HepG2 (cell line): ENCODE results near the gene FAM83E. TPM values are rescaled to one million over a fixed set of nuclear protein-coding genes. Genes with fewer than 3 reads are reported as not detected.
A peak's percentile ranks its signal among the peaks of the same experiment; 100 is the strongest.

Source experiments
- ARID2 ChIP-seq: sonication (generic); formaldehyde crosslinking; IDR thresholded peaks from 2 replicates; pipeline ENCODE4 v1.8.1; 2022; ENCODE audit warnings: mild to moderate bottlenecking, missing genetic modification reagents, borderline replicate concordance
- CREB1 ChIP-seq, 2 experiments: fragments of 450-650 bp in 1 of 2; IDR thresholded peaks; 2 replicates each; pipeline ENCODE4 v1.6.1; 2016 to 2017; ENCODE audit warnings: control low read depth in 1 of 2, mild to moderate bottlenecking in 1 of 2, missing compliant biosample characterization in 1 of 2, missing genetic modification characterization in 1 of 2
- FLYWCH1 ChIP-seq: sonication (generic); formaldehyde crosslinking; IDR thresholded peaks from 2 replicates; pipeline ENCODE4 v1.8.1; 2023; ENCODE audit warnings: mild to moderate bottlenecking, missing genetic modification reagents
- HNF4A ChIP-seq: sonication (generic); formaldehyde crosslinking; IDR thresholded peaks from 2 replicates; pipeline ENCODE4 v1.4.0; 2020; ENCODE audit warnings: missing genetic modification reagents
- HNRNPL ChIP-seq: fragments of 200-400 bp; formaldehyde crosslinking; IDR thresholded peaks from 2 replicates; pipeline ENCODE4 v1.6.1; 2017; ENCODE audit warnings: mild to moderate bottlenecking, low read depth, low read length
- JARID2 ChIP-seq: sonication (generic); formaldehyde crosslinking; IDR thresholded peaks from 2 replicates; pipeline ENCODE4 v1.8.1; 2023; ENCODE audit warnings: missing genetic modification reagents, inconsistent platforms; ENCODE audit not compliant: insufficient replicate concordance
- KDM1A ChIP-seq: IDR thresholded peaks from 2 replicates; pipeline ENCODE4 v1.6.1; 2016; ENCODE audit warnings: missing compliant biosample characterization
- KDM4B ChIP-seq: sonication (generic); formaldehyde crosslinking; IDR thresholded peaks from 2 replicates; pipeline ENCODE4 v1.4.0; 2020; ENCODE audit warnings: missing genetic modification reagents
- KLF9 ChIP-seq: IDR thresholded peaks from 2 replicates; pipeline ENCODE4 v1.6.1; 2016; ENCODE audit warnings: low read depth
- PHF21A ChIP-seq: sonication (generic); formaldehyde crosslinking; IDR thresholded peaks from 2 replicates; pipeline ENCODE4 v1.5.0; 2020; ENCODE audit warnings: mild to moderate bottlenecking, missing genetic modification reagents
- RARA ChIP-seq: IDR thresholded peaks from 2 replicates; pipeline ENCODE4 v1.6.1; 2016; ENCODE audit warnings: missing genetic modification reagents, missing compliant biosample characterization
- RXRB ChIP-seq: IDR thresholded peaks from 2 replicates; pipeline ENCODE4 v1.6.1; 2016; ENCODE audit warnings: borderline replicate concordance, missing genetic modification reagents, missing compliant biosample characterization
- SATB2 ChIP-seq: sonication (generic); formaldehyde crosslinking; IDR thresholded peaks from 2 replicates; pipeline ENCODE4 v1.5.0; 2020; ENCODE audit warnings: missing genetic modification reagents
- SETDB1 ChIP-seq: sonication (generic); formaldehyde crosslinking; IDR thresholded peaks from 2 replicates; pipeline ENCODE4 v1.5.1; 2020; ENCODE audit warnings: missing genetic modification reagents, mild to moderate bottlenecking, borderline replicate concordance
- SNAPC2 ChIP-seq: sonication (generic); formaldehyde crosslinking; IDR thresholded peaks from 2 replicates; pipeline ENCODE4 v1.8.1; 2022; ENCODE audit warnings: mild to moderate bottlenecking, missing genetic modification reagents
- SOX13 ChIP-seq, 3 experiments: fragments of 450-650 bp in 1 of 3; sonication (generic) in 1 of 3; formaldehyde crosslinking in 1 of 3; IDR thresholded peaks in 2 of 3; conservative IDR thresholded peaks in 1 of 3; 2 replicates each; pipeline versions ENCODE4 v1.5.0 to v1.6.1; 2016 to 2020; ENCODE audit warnings: antibody characterized with exemption in 1 of 3, mild to moderate bottlenecking in 1 of 3, missing compliant biosample characterization in 1 of 3, missing genetic modification reagents in 1 of 3, moderate library complexity in 1 of 3
- SP4 ChIP-seq: sonication (generic); formaldehyde crosslinking; IDR thresholded peaks from 2 replicates; pipeline ENCODE4 v1.8.1; 2023; ENCODE audit warnings: mild to moderate bottlenecking, missing genetic modification reagents
- TEAD3 ChIP-seq: optimal IDR thresholded peaks from 2 replicates; pipeline ENCODE3; 2016; ENCODE audit warnings: borderline replicate concordance
- ZFY ChIP-seq: sonication (generic); formaldehyde crosslinking; IDR thresholded peaks from 2 replicates; pipeline ENCODE4 v1.4.0; 2020; ENCODE audit warnings: missing genetic modification reagents
- ZNF160 ChIP-seq: sonication (generic); formaldehyde crosslinking; IDR thresholded peaks from 2 replicates; pipeline ENCODE4 v1.8.0; 2022; ENCODE audit warnings: mild to moderate bottlenecking, inconsistent platforms, missing genetic modification reagents
- ZNF224 ChIP-seq: sonication (generic); formaldehyde crosslinking; IDR thresholded peaks from 2 replicates; pipeline ENCODE4 v1.5.0; 2020; ENCODE audit warnings: mild to moderate bottlenecking, missing genetic modification reagents
- ZNF510 ChIP-seq: sonication (generic); formaldehyde crosslinking; IDR thresholded peaks from 2 replicates; pipeline ENCODE4 v1.4.0; 2020; ENCODE audit warnings: low read depth, mild to moderate bottlenecking, missing genetic modification reagents
- ZNF652 ChIP-seq: IDR thresholded peaks from 2 replicates; pipeline ENCODE4 v1.6.1; 2016; ENCODE audit warnings: low read depth, borderline replicate concordance
- ZNF780A ChIP-seq: sonication (generic); formaldehyde crosslinking; IDR thresholded peaks from 2 replicates; pipeline ENCODE4 v1.8.0; 2022; ENCODE audit warnings: mild to moderate bottlenecking, missing genetic modification reagents, moderate library complexity
- polyA plus RNA-seq, 8 experiments: library from polyadenylated mRNA; depleted of rRNA in 3 of 8; stranded (reverse) in 7 of 8; unstranded in 1 of 8; fragments of >200 nt; fragmentation: Illumina TruSeq in 4 of 8; extraction: Trizol in 4 of 8; gene quantifications; 2 replicates each; pipeline versions ENCODE4 v1.2.1 to v1.2.3, GENCODE V29; 2011 to 2016; ENCODE audit warnings: low read depth in 4 of 8, missing spikeins in 1 of 8, mixed read lengths in 1 of 8; ENCODE audit not compliant: insufficient read depth in 1 of 8
- total RNA-seq, 5 experiments: library from RNA; depleted of rRNA; stranded (reverse); fragments of >200 nt; fragmentation: Illumina TruSeq; extraction: Trizol; gene quantifications; 2 replicates each; pipeline ENCODE4 v1.2.3, GENCODE V29; 2016; ENCODE audit warnings: low read depth in 1 of 5
- TF ChIP-seq, protein P1 (sequence below): sonication (generic); formaldehyde crosslinking; IDR thresholded peaks from 2 replicates; pipeline ENCODE4 v1.4.0; 2020; ENCODE audit warnings: missing genetic modification reagents
- TF ChIP-seq, protein P2 (sequence below): sonication (generic); formaldehyde crosslinking; IDR thresholded peaks from 2 replicates; pipeline ENCODE4 v1.4.0; 2020; ENCODE audit warnings: mild to moderate bottlenecking, missing genetic modification reagents
- TF ChIP-seq, protein P3 (sequence below): sonication (generic); formaldehyde crosslinking; IDR thresholded peaks from 2 replicates; pipeline ENCODE4 v1.8.0; 2022; ENCODE audit warnings: low read depth, missing genetic modification reagents

FAM83E gene
- total and polyA plus RNA-seq, 2 of the 13 experiments (the other 11 are each of a cell fraction or from before 2014, with no cell fraction given) = 0.18 to 0.60 TPM

DNA sequence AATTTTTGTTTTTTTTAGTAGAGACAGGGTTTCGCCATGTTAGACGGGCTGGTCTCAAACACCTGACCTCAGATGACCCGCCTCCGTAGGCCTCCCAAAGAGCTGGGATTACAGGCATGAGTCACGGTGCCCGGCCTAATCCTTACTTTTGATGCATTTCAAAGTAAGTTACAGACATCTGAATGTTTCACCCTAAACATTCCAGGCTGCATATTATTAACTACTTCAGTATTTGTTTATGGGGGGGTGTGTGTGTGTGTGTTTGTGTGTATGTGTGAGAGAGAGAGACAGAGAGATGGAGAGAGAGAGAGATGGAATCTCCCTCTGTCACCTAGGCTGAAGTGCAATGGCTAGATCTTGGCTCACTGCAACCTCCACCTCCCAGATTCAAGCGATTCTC is 49.8 kb downstream of the FAM83E start (continued):
- TF ChIP-seq KDM4B = no peak
- TF ChIP-seq RARA (CRISPR knock-in tag) = peak; percentile 61
- TF ChIP-seq, protein P1, sequence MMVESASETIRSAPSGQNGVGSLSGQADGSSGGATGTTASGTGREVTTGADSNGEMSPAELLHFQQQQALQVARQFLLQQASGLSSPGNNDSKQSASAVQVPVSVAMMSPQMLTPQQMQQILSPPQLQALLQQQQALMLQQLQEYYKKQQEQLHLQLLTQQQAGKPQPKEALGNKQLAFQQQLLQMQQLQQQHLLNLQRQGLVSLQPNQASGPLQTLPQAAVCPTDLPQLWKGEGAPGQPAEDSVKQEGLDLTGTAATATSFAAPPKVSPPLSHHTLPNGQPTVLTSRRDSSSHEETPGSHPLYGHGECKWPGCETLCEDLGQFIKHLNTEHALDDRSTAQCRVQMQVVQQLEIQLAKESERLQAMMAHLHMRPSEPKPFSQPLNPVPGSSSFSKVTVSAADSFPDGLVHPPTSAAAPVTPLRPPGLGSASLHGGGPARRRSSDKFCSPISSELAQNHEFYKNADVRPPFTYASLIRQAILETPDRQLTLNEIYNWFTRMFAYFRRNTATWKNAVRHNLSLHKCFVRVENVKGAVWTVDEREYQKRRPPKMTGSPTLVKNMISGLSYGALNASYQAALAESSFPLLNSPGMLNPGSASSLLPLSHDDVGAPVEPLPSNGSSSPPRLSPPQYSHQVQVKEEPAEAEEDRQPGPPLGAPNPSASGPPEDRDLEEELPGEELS (CRISPR knock-in tag) = peak; percentile 55
- TF ChIP-seq ZNF652 (CRISPR knock-in tag) = peak; percentile 62; the same call in 1 of the 2 replicates
- TF ChIP-seq, protein P2, sequence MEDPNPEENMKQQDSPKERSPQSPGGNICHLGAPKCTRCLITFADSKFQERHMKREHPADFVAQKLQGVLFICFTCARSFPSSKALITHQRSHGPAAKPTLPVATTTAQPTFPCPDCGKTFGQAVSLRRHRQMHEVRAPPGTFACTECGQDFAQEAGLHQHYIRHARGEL (CRISPR knock-in tag) = no peak
- no peak for TF ChIP-seq SNAPC2 (CRISPR knock-in tag)
- TF ChIP-seq ZNF224 (CRISPR knock-in tag) = no peak
- TF ChIP-seq CREB1 (IDR thresholded peaks at IDR 0.05) = 0 out of 2 replicates have a peak, but pooled peaks have one; percentile 11
- TF ChIP-seq CREB1 (CRISPR knock-in tag; IDR thresholded peaks at IDR 0.05) = peak; percentile 45; the same call in 1 of the 2 replicates
- TF ChIP-seq ZNF510 (CRISPR knock-in tag) = no peak
- TF ChIP-seq ZNF780A = no peak
- TF ChIP-seq, protein P3, sequence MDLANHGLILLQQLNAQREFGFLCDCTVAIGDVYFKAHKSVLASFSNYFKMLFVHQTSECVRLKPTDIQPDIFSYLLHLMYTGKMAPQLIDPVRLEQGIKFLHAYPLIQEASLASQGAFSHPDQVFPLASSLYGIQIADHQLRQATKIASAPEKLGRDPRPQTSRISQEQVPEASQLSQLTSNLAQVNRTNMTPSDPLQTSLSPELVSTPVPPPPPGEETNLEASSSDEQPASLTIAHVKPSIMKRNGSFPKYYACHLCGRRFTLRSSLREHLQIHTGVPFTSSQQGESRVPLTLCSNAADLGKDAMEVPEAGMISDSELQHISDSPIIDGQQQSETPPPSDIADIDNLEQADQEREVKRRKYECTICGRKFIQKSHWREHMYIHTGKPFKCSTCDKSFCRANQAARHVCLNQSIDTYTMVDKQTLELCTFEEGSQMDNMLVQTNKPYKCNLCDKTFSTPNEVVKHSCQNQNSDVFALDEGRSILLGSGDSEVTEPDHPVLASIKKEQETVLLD (CRISPR knock-in tag) = no peak
- TF ChIP-seq KLF9 (CRISPR knock-in tag) = no peak
- peak; percentile 93 for TF ChIP-seq RXRB
- TF ChIP-seq HNF4A (CRISPR knock-in tag) = peak; percentile 18; the same call in 1 of the 2 replicates
- no peak for TF ChIP-seq ZFY (CRISPR knock-in tag)
- TF ChIP-seq SATB2 (CRISPR knock-in tag) = no peak
- TF ChIP-seq TEAD3 (CRISPR knock-in tag) = peak; percentile 75
- TF ChIP-seq JARID2 (CRISPR knock-in tag) = no peak
- TF ChIP-seq PHF21A (CRISPR knock-in tag) = peak; percentile 46; the same call in 1 of the 2 replicates
- TF ChIP-seq FLYWCH1 (CRISPR knock-in tag) = no peak
- peak; percentile 15; the same call in 1 of the 2 replicates for TF ChIP-seq KDM1A
- TF ChIP-seq SOX13 (IDR thresholded peaks at IDR 0.05) = no peak
- peak in 1 of 2 experiments; percentile 36; a peak in 1 of 4 replicates for TF ChIP-seq SOX13 (CRISPR knock-in tag; conservative IDR thresholded peaks at IDR 0.05 in 1 of 2, IDR thresholded peaks at IDR 0.05 in 1 of 2)
- TF ChIP-seq SP4 (CRISPR knock-in tag) = no peak
- TF ChIP-seq SETDB1 (CRISPR knock-in tag) = no peak
- TF ChIP-seq ZNF160 (CRISPR knock-in tag) = no peak
- TF ChIP-seq ARID2 (CRISPR knock-in tag) = no peak
- no peak for TF ChIP-seq HNRNPL
